HEK293 (cell line): ENCODE data around the gene AIRE.

Source experiments
- CTCF ChIA-PET: fragments of 350-600 bp; formaldehyde crosslinking; extraction: SDS; loops from one replicate; lab custom pipeline; 2021; ENCODE audit warnings: antibody characterized with exemption; lab: Yijun Ruan, JAX
- POLR2A ChIA-PET: fragments of 300-600 bp; formaldehyde crosslinking; extraction: SDS; loops from one replicate; lab custom pipeline; 2020; ENCODE audit warnings: antibody characterized with exemption, inconsistent platforms; lab: Yijun Ruan, JAX
- H3K27ac ChIP-seq: fragments of 200-500 bp; sonication (Bioruptor generic); 2 replicates; pipeline ENCODE4 v1.5.1; 2014; ENCODE audit warnings: low read depth, low read length, control low read depth, inconsistent platforms; ENCODE audit errors: extremely low read depth
- H3K36me3 ChIP-seq, 2 experiments: fragments of 200-500 bp in 1 of 2; sonication (Bioruptor generic) in 1 of 2; 1 replicate in 1 of 2; 2 replicates in 1 of 2; pipeline ENCODE4 v1.5.1; 2014 to 2017; ENCODE audit warnings: inconsistent platforms in 2 of 2, low read length in 2 of 2; ENCODE audit not compliant: control insufficient read depth in 2 of 2, insufficient read depth in 1 of 2
- H3K4me1 ChIP-seq: fragments of 200-500 bp; sonication (Bioruptor generic); 2 replicates; pipeline ENCODE4 v1.5.1; 2014; ENCODE audit warnings: mild to moderate bottlenecking, low read length, inconsistent platforms; ENCODE audit not compliant: control insufficient read depth, insufficient read depth
- H3K4me3 ChIP-seq: 2 replicates; pipeline ENCODE4 v1.5.1; 2011; ENCODE audit warnings: low read depth, mild to moderate bottlenecking, control low read depth, low read length, moderate library complexity
- H3K9me3 ChIP-seq: fragments of 200-500 bp; sonication (Bioruptor generic); 2 replicates; pipeline ENCODE4 v1.5.1; 2014; ENCODE audit warnings: low read depth, low read length, inconsistent platforms; ENCODE audit not compliant: control insufficient read depth, insufficient read depth
- EGR2 ChIP-seq: fragments of 450-650 bp; formaldehyde crosslinking; IDR thresholded peaks from 2 replicates; pipeline ENCODE4 v1.5.1; 2016; ENCODE audit warnings: low read depth, missing biosample characterization, missing genetic modification characterization
- GLIS2 ChIP-seq: fragments of 450-650 bp; formaldehyde crosslinking; IDR thresholded peaks from 2 replicates; pipeline ENCODE4 v1.5.1; 2016; ENCODE audit warnings: missing biosample characterization, missing genetic modification characterization
- KLF1 ChIP-seq: fragments of 450-650 bp; formaldehyde crosslinking; IDR thresholded peaks from 2 replicates; pipeline ENCODE4 v1.5.1; 2016; ENCODE audit warnings: missing biosample characterization, missing genetic modification characterization
- KLF8 ChIP-seq: fragments of 450-650 bp; formaldehyde crosslinking; IDR thresholded peaks from 2 replicates; pipeline ENCODE4 v1.5.1; 2016; ENCODE audit warnings: missing biosample characterization, missing genetic modification characterization
- OVOL3 ChIP-seq: fragments of 450-650 bp; formaldehyde crosslinking; IDR thresholded peaks from 2 replicates; pipeline ENCODE4 v1.5.1; 2016; ENCODE audit warnings: missing biosample characterization, missing genetic modification characterization
- ZBTB10 ChIP-seq: fragments of 450-650 bp; formaldehyde crosslinking; IDR thresholded peaks from 2 replicates; pipeline ENCODE4 v1.5.1; 2016; ENCODE audit warnings: missing biosample characterization, missing genetic modification characterization
- ZBTB8A ChIP-seq: fragments of 450-650 bp; formaldehyde crosslinking; IDR thresholded peaks from 2 replicates; pipeline ENCODE4 v1.5.1; 2016; ENCODE audit warnings: missing biosample characterization, missing genetic modification characterization
- ZFHX2 ChIP-seq: fragments of 450-650 bp; formaldehyde crosslinking; conservative IDR thresholded peaks from 2 replicates; pipeline ENCODE4 v1.5.1; 2016; ENCODE audit warnings: missing biosample characterization, missing genetic modification characterization
- ZNF530 ChIP-seq: fragments of 450-650 bp; formaldehyde crosslinking; IDR thresholded peaks from 2 replicates; pipeline ENCODE4 v1.5.1; 2016; ENCODE audit warnings: low read depth, missing biosample characterization, missing genetic modification characterization
- ZNF555 ChIP-seq: fragments of 450-650 bp; formaldehyde crosslinking; conservative IDR thresholded peaks from 2 replicates; pipeline ENCODE4 v1.5.1; 2017; ENCODE audit warnings: missing biosample characterization, mild to moderate bottlenecking, missing genetic modification characterization, inconsistent platforms
- ZNF600 ChIP-seq: fragments of 450-650 bp; formaldehyde crosslinking; IDR thresholded peaks from 2 replicates; pipeline ENCODE4 v1.5.1; 2016; ENCODE audit warnings: missing biosample characterization, missing genetic modification characterization
- ZSCAN18 ChIP-seq: fragments of 450-650 bp; formaldehyde crosslinking; IDR thresholded peaks from 2 replicates; pipeline ENCODE4 v1.5.1; 2016; ENCODE audit warnings: missing biosample characterization, missing genetic modification characterization
- TF ChIP-seq, protein P1 (sequence below): fragments of 450-650 bp; formaldehyde crosslinking; IDR thresholded peaks from 2 replicates; pipeline ENCODE4 v1.5.1; 2016; ENCODE audit warnings: missing biosample characterization, missing genetic modification characterization

AIRE gene

DNA sequence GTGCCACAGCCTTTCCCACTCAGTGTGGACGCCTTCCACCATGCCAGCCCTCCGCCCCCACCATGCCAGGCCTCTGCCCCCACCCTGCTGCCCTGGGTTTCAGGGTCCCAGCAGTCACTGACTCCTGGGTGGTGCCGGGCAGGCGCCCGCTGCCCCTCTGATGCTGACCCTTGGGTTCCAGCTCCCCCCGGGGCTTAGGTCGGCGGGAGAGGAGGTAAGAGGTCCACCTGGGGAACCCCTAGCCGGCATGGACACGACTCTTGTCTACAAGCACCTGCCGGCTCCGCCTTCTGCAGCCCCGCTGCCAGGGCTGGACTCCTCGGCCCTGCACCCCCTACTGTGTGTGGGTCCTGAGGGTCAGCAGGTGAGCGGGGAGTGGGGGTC is 7.1 kb downstream of the AIRE start:
- no peaks in the 10 kb centered on the region for H3K9me3 ChIP-seq
- CTCF ChIA-PET: interaction anchor here (0.5 kb wide), 1 partner anchor 9 kb away, joined by 3 read pairs; no protein-coding TSS in a partner anchor
- no peaks in the 10 kb centered on the region for H3K36me3 ChIP-seq
- TF ChIP-seq ZSCAN18 (tag by site-specific recombination) (no peak), GLIS2 (tag by site-specific recombination) (0 out of 2 replicates have a peak, but pooled peaks have one; percentile 12)
- TF ChIP-seq, protein P1, sequence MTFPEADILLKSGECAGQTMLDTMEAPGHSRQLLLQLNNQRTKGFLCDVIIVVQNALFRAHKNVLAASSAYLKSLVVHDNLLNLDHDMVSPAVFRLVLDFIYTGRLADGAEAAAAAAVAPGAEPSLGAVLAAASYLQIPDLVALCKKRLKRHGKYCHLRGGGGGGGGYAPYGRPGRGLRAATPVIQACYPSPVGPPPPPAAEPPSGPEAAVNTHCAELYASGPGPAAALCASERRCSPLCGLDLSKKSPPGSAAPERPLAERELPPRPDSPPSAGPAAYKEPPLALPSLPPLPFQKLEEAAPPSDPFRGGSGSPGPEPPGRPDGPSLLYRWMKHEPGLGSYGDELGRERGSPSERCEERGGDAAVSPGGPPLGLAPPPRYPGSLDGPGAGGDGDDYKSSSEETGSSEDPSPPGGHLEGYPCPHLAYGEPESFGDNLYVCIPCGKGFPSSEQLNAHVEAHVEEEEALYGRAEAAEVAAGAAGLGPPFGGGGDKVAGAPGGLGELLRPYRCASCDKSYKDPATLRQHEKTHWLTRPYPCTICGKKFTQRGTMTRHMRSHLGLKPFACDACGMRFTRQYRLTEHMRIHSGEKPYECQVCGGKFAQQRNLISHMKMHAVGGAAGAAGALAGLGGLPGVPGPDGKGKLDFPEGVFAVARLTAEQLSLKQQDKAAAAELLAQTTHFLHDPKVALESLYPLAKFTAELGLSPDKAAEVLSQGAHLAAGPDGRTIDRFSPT (tag by site-specific recombination): peak; percentile 45; the same call in 1 of the 2 replicates
- no peak overlapping the region for H3K4me3 ChIP-seq
- no peak overlapping the region for H3K27ac ChIP-seq
- POLR2A ChIA-PET: no interaction called here
- H3K4me1 ChIP-seq: no peaks in the 10 kb centered on the region; the same call in 1 of the 2 replicates

- H3K4me3 ChIP-seq: no peak overlapping the region
- ChIA-PET CTCF (interaction anchor here (0.6 to 1.1 kb wide), 2 partner anchors 11 to 242 kb away, joined by 6 read pairs; no protein-coding TSS in a partner anchor), POLR2A (no interaction called here)
Observed at GRCh38 chr21:44293551-44294231, 8.0 kb downstream of the AIRE start.

More at GRCh38 chr21:44293551-44294231, 8.0 kb downstream of the AIRE start:
- TF ChIP-seq ZBTB10 (tag by site-specific recombination): 0 out of 2 replicates have a peak, but pooled peaks have one; percentile 8
- no peak for TF ChIP-seq ZSCAN18 (tag by site-specific recombination)
- peak; percentile 95 for TF ChIP-seq EGR2 (tag by site-specific recombination)
- TF ChIP-seq KLF8 (tag by site-specific recombination): peak; percentile 98
- TF ChIP-seq ZNF600: peak; percentile 49; the same call in 1 of the 2 replicates
- TF ChIP-seq KLF1: peak; percentile 100
- TF ChIP-seq ZBTB8A (tag by site-specific recombination): no peak
- no peak for TF ChIP-seq ZNF555 (tag by site-specific recombination)
- no peak for TF ChIP-seq ZNF530 (tag by site-specific recombination)
- TF ChIP-seq ZFHX2 (tag by site-specific recombination): peak; percentile 94
- TF ChIP-seq OVOL3 (tag by site-specific recombination): no peak
- Histone ChIP-seq H3K36me3 (no peaks in the 10 kb centered on the region), H3K9me3 (no peaks in the 10 kb centered on the region), H3K27ac (no peak overlapping the region), H3K4me1 (no peaks in the 10 kb centered on the region; the same call in 1 of the 2 replicates)
